Measurements from ENCODE around the gene ANGPTL4. TPM values are rescaled to one million over a fixed set of nuclear protein-coding genes. Genes with fewer than 3 reads are reported as not detected.
"Not testable (repeated sequence)": the region's sequence is repeated elsewhere in the genome, so short reads cannot be mapped to it uniquely, and the experiment has no call there.

ANGPTL4 gene
- total RNA-seq, 4 donors from 2014 or later = 11.8 to 51.8 (median 34.7) TPM

DNA sequence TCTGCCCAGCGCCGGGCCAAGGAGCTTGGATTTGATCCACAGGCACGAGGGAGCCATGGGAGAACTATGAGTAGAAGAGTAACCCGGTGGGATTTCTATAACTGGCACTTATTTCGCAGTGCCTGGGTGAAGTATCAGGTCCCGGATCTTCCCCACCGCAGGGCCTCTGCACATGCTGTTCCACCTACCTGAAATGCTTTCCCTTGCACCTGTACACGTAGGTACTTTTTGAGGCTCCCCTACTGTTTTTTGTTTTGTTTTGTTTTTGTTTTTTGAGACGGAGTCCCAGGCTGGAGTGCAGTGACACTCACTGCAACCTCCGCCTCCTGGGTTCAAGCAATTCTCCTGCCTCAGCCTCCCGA lies 20.5 kb upstream of the ANGPTL4 start:
- TF ChIP-seq, protein P1, sequence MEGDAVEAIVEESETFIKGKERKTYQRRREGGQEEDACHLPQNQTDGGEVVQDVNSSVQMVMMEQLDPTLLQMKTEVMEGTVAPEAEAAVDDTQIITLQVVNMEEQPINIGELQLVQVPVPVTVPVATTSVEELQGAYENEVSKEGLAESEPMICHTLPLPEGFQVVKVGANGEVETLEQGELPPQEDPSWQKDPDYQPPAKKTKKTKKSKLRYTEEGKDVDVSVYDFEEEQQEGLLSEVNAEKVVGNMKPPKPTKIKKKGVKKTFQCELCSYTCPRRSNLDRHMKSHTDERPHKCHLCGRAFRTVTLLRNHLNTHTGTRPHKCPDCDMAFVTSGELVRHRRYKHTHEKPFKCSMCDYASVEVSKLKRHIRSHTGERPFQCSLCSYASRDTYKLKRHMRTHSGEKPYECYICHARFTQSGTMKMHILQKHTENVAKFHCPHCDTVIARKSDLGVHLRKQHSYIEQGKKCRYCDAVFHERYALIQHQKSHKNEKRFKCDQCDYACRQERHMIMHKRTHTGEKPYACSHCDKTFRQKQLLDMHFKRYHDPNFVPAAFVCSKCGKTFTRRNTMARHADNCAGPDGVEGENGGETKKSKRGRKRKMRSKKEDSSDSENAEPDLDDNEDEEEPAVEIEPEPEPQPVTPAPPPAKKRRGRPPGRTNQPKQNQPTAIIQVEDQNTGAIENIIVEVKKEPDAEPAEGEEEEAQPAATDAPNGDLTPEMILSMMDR (IDR thresholded peaks at IDR 0.05) = no peak
- TF ChIP-seq POLR2A (IDR thresholded peaks at IDR 0.05) = no peak
- 32 to 49% methylated on average over 9 to 11 of the region's 11 CpGs for WGBS, 2 donors
- H3K4me3 ChIP-seq (ENCODE audit: low read depth, poor library complexity, severe bottlenecking) = no peak overlapping the region
- no peak for DNase-seq (ENCODE audit: low spot score in 2 of 2)
- intact Hi-C loops (cut with DNase I; ENCODE audit: low total_unique reads) = no loop called here

DNA sequence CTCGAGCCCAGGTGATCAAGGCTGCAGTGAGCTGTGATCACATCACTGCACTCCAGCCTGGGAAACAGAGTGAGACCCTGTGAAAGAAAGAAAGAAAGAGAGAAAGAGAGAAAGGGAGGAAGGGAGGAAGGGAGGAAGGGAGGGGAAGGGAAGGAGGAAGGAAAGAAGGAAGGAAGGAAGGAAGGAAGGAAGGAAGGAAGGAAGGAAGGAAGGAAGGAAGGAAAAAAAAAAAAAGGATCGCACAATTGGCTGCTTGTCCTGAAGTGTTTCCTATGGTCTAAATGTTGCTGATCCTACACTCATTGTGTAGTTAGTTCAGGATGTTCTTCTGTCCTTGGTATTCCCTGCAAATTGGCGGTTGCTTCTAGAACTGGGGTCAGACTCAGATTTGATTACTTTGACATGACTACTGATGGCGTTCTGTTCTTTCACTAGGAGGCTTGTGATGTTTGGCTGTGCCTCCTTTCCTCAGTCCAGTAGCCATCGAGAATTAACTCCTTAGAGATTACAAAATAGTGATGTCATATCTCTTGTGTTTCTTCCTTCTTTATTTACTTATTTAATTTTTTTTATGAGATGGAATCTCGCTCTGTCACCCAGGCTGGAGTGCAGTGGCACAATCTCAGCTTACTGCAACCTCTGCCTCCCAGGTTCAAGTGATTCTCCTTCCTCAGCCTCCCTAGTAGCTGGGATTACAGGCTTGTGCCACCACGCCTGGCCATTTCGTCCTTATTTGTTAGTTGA lies 14.2 kb upstream of the ANGPTL4 start:
- 70 to 73% methylated on average over 8 of the region's 8 CpGs for WGBS, 2 donors
- not testable (repeated sequence) for DNase-seq (ENCODE audit: low spot score in 2 of 2); H3K4me3 ChIP-seq (ENCODE audit: low read depth, poor library complexity, severe bottlenecking)
- intact Hi-C loops (cut with DNase I; ENCODE audit: low total_unique reads) = loop anchor here (5.0 to 10.0 kb wide), 2 partner anchors 48 to 155 kb away; partner anchors contain the start of gene PRAM1

DNA sequence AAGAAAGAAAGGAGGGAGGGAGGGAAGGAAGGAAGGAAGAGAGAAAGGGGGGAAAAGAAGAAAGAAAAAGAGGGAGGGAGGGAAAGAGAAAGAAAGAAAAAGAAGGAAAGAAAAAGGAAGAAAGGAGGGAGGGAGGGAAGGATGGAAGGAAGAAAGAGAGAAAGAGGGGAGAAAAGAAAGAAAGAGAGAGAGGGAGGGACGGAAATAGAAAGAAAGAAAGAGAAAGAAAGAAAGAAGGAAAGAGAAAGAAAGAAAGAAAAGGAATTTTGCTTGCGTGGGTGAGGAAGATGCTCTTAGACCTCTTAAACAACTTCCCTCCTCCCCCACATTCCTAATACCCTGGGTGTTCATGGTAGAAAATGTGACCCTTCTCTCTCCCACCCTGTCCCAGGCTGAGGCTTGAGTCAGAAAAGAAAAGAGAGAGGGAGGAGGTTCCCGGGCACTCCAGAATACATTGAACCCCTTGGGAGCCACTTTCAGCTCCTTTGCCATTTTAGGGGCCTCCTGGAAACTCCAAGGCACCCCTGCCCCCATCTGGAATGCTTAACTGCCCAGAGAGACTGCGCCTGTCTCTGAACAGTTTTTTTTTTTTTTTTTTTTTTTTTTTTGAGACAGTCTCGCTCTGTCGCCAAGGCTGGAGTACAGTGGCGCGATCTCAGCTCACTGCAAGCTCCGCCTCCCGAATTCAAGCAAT lies 11.7 kb upstream of the ANGPTL4 start:
- no peak overlapping the region for H3K4me3 ChIP-seq (ENCODE audit: low read depth, poor library complexity, severe bottlenecking)
- no peak for DNase-seq (ENCODE audit: low spot score in 2 of 2)
- TF ChIP-seq, protein P1 (IDR thresholded peaks at IDR 0.05) = no peak
- no peak for TF ChIP-seq POLR2A (IDR thresholded peaks at IDR 0.05)
- intact Hi-C loops (cut with DNase I; ENCODE audit: low total_unique reads) = loop anchor here (5.0 to 10.0 kb wide), 2 partner anchors 45 to 153 kb away; partner anchors contain the start of gene PRAM1
- 21 to 25% methylated on average over 10 of the region's 10 CpGs for WGBS, 2 donors

DNA sequence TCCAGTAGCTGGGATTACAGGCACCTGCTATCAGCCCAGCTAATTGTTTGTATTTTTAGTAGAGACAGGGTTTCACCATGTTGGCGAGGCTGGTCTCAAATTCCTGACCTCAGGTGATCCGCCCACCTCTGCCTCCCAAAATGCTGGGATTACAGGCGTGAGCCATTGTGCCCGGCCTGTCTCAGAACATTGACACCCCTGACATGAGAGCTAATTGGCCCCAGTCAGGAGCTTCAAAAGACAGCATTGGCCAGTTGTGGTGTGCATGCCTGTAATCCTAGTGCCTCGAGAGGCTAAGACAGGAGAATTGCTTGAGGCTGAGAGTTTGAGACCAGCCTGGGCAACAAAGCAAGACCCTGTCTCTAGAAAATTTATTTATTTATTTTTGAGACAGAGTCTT lies 11.1 kb upstream of the ANGPTL4 start:
- intact Hi-C loops (cut with DNase I; ENCODE audit: low total_unique reads) = loop anchor here (5.0 to 10.0 kb wide), 2 partner anchors 44 to 152 kb away; partner anchors contain the start of gene PRAM1
- WGBS, 2 donors = 38 to 57% methylated on average over 5 of the region's 5 CpGs
- not testable (repeated sequence) for DNase-seq (ENCODE audit: low spot score in 2 of 2); H3K4me3 ChIP-seq (ENCODE audit: low read depth, poor library complexity, severe bottlenecking)

DNA sequence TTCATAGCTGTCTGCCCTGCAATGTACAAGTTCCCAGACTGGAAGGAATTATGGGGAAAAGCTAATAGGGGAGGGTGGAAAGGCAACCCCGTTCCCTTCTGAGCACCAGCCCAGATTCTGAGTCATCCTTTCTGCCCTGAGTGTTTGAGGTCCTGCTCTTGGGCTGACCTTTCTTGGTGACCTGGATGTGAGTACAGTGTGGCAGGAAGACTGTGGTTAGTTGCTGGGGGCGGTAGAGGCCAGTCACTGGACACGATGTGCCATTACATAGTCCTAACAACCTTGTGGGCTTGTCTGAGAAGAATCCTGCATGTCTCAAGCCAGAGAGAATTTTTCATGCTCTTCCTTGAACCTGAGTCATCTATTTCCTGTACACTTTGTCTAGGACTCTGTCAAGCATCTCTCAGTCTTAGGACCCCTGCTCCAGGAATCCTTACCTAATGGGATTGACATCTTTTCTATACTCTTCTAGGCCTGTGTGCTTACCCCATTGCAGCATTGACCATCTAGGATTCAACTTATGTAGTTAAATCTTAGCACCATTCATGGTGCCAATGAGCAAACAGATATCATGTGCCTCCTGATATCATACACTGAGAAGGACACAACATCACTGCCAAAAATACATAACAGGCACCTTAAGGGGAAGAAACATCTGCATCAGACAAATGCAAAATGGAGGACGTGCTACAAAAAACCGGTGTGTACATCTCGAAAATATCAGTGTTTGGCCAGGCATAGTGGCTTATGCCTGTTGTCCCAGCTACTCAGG lies 8.1 kb upstream of the ANGPTL4 start:
- peak in 1 of 2 donors; percentile 64 for DNase-seq (ENCODE audit: low spot score in 2 of 2)
- no peak for TF ChIP-seq POLR2A (IDR thresholded peaks at IDR 0.05)
- TF ChIP-seq, protein P1 (IDR thresholded peaks at IDR 0.05) = no peak
- no peak overlapping the region for H3K4me3 ChIP-seq (ENCODE audit: low read depth, poor library complexity, severe bottlenecking)
- intact Hi-C loops (cut with DNase I; ENCODE audit: low total_unique reads) = loop anchor here (10.0 kb wide), 1 partner anchor 149 kb away; the partner anchor contains the start of gene PRAM1
- 69 to 72% methylated on average over 6 of the region's 6 CpGs for WGBS, 2 donors

DNA sequence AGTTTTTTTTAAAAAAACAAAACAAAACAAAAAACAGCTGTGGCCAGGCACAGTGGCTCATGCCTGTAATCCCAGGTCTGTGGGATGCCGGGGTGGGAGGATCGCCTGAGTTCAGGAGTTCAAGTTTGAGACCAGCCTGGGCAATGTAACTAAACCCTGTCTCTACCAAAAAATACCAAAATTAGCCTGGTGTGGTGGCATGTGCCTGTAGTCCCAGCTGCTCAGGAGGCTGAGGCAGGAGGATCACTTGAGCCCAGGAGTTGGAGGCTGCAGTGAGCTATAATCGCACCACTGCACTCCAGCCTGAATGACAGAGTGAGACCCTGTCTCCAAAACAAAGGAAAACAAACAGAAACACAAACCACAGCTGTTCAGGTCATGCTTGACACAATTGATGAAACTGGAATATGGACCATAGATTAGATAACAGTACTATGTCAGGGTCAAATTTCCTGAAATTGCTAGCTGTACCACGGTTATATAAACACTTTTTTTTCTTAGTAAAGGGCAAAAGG lies 6.9 kb upstream of the ANGPTL4 start:
- no peak overlapping the region for H3K4me3 ChIP-seq (ENCODE audit: low read depth, poor library complexity, severe bottlenecking)
- no peak for DNase-seq (ENCODE audit: low spot score in 2 of 2)
- intact Hi-C loops (cut with DNase I; ENCODE audit: low total_unique reads) = loop anchor here (10.0 kb wide), 1 partner anchor 148 kb away; the partner anchor contains the start of gene PRAM1
- no peak for TF ChIP-seq POLR2A (IDR thresholded peaks at IDR 0.05)
- TF ChIP-seq, protein P1 (IDR thresholded peaks at IDR 0.05) = peak in 1 of 3 donors; percentile 13
- 79 to 85% methylated on average over 4 of the region's 4 CpGs for WGBS, 2 donors

Measured in lower leg skin (tissue), 4 donors.